Activated naive CD8-positive, alpha-beta T cell treated with anti-CD3 and anti-CD28 coated beads for 36 hours (primary cell): ENCODE measurements around the gene NUDT21. TPM values are rescaled to one million over a fixed set of nuclear protein-coding genes. Genes with fewer than 3 reads are reported as not detected.
A peak's percentile ranks its signal among the peaks of the same experiment; 100 is the strongest.

Experiments used
- DNase-seq: peaks from one replicate; pipeline ENCODE4 v3.0.0; 2021
- H3K27ac Mint-ChIP-seq: one replicate; pipeline ENCODE4 v1.8.0; 2022; ENCODE audit warnings: mild to moderate bottlenecking, moderate library complexity, mixed read lengths
- H3K27me3 Mint-ChIP-seq: one replicate; pipeline ENCODE4 v1.8.0; 2022; ENCODE audit warnings: mild to moderate bottlenecking, mixed read lengths
- H3K36me3 Mint-ChIP-seq: one replicate; pipeline ENCODE4 v1.8.0; 2021; ENCODE audit warnings: mild to moderate bottlenecking, mixed read lengths
- H3K4me1 Mint-ChIP-seq: one replicate; pipeline ENCODE4 v1.8.0; 2021; ENCODE audit warnings: mixed read lengths
- H3K4me3 Mint-ChIP-seq: one replicate; pipeline ENCODE4 v1.8.0; 2022; ENCODE audit warnings: mild to moderate bottlenecking, moderate library complexity, mixed read lengths
- H3K9me3 Mint-ChIP-seq: one replicate; pipeline ENCODE4 v1.8.0; 2022; ENCODE audit warnings: mixed read lengths
- total RNA-seq, 2 experiments: library from RNA; stranded (reverse); gene quantifications; one replicate each; pipeline ENCODE4 v1.2.3, GENCODE V29; 2021

Gene NUDT21
- total RNA-seq, 2 experiments from 2014 or later: 319 to 323 TPM

DNA sequence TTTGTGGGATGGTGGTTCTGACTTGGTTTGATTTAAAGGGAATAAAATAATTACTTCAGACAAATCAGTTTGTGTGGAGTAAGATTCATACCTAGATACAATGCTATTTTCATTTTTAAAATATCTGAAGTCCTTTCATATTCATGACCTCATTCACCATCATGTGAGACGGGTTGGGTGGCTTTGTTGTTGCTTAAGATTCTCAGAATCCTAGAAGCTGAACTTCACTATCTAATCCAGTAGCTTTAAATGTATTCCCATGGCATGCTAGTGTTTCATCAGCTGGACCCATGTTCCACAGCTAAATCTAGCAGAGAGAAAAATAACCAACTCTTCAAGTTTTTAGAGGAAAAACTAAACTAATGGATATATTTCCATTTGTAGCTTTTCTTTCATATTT lies 23.0 kb downstream of the NUDT21 start:
- no peak overlapping the region for H3K27ac Mint-ChIP-seq
- no peaks in the 10 kb centered on the region for H3K9me3 Mint-ChIP-seq
- no peak for DNase-seq
- peaks cover 27% of the 10 kb centered on the region for H3K4me1 Mint-ChIP-seq
- H3K27me3 Mint-ChIP-seq: no peaks in the 10 kb centered on the region
- peaks cover 19% of the 10 kb centered on the region for H3K36me3 Mint-ChIP-seq
- no peak overlapping the region for H3K4me3 Mint-ChIP-seq

DNA sequence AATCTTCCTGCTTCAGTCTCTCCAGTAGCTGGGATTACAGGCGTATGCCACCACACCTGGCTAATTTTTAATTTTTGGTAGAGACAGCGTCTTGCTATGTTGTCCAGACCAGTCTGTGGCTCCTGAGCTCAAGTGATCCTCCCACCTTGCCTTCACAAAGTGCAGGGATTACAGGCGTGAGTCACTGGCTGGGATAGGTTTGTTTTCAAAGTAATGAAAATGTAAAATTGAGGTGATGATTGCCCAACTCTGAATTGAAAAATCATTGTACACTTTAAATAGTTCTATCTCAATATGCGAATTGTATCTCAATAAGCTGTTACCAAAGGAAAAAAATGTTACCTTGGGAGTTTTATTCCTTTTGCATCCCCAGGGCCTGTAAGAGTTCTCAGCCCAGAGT lies 24.5 kb downstream of the NUDT21 start:
- H3K9me3 Mint-ChIP-seq: no peaks in the 10 kb centered on the region
- H3K27ac Mint-ChIP-seq: no peak overlapping the region
- DNase-seq: no peak
- H3K4me1 Mint-ChIP-seq: peaks cover 41% of the 10 kb centered on the region
- no peaks in the 10 kb centered on the region for H3K27me3 Mint-ChIP-seq
- H3K36me3 Mint-ChIP-seq: peaks cover 12% of the 10 kb centered on the region
- H3K4me3 Mint-ChIP-seq: peak overlapping the region; percentile 65

DNA sequence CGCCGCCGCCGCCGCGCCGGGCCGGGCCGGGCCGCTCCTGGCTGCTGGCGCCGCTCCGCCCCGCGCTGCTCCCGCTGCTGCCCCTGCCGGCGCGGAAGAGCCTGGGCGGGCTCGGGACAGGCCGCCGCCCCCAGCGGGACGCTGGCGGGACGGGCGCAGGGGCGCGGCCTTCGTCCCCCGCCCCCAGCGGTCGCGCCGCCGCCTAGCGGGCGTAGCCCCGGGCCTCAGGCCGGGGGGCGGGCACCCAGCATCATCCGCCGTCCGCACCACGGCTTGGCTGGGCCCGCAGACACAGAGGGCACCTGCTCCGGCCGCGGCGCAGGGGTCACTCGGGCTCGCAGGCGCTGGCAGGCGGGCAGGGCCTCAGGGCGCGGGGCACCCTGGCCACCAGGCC lies 25.7 kb downstream of the NUDT21 start, which contains the start of gene AMFR:
Gene AMFR (minus strand): TSS at position 107 of the 394 bp plus-strand sequence. CDS start 218 bp downstream, outside the sequence.
- peak within 1 kb of the TSS; percentile 89 for H3K4me3 Mint-ChIP-seq
- H3K9me3 Mint-ChIP-seq: no peaks in the 10 kb centered on the region
- peak; percentile 89 for DNase-seq
- no peaks in the 10 kb centered on the region for H3K27me3 Mint-ChIP-seq
- peak within 1 kb of the TSS; percentile 79 for H3K27ac Mint-ChIP-seq
- H3K36me3 Mint-ChIP-seq: peaks cover 9% of the 10 kb centered on the region
- H3K4me1 Mint-ChIP-seq: peaks cover 44% of the 10 kb centered on the region

DNA sequence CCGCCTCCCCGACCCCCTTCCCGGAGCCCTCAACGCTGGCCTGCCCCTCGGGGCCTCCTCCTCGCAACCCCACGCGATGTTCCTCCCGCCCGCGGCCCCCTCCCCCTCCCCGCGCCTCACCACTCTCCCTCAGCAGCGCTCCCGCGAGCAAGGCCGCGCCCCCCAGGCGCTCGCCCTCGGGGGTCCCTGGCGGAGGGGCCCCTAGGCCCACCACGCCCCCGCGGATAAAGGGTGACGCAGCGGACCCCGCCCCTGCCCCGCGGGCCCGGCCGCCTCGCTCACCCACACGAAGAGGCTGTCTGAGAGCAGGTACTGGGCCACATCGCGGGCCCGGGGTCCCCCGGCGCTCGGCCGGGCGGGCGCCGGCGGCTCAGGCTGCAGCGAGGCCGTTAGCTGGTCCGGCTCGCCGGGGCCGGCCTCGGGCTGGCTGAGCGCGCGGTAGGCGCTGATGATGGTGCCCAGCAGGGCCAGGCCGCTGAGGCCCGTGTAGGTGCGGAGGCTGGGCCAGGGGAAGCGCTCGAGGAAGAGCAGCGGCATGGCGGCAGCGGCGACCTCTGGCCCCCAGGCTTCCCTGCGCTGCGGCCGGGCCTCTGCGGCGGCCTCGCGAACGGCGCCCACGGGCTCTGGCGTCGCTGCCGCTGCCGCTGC lies 26.2 kb downstream of the NUDT21 start:
- H3K4me1 Mint-ChIP-seq: peaks cover 48% of the 10 kb centered on the region
- peak; percentile 57 for DNase-seq
- no peaks in the 10 kb centered on the region for H3K9me3 Mint-ChIP-seq
- peaks cover 6% of the 10 kb centered on the region for H3K36me3 Mint-ChIP-seq
- H3K4me3 Mint-ChIP-seq: peak overlapping the region; percentile 89
- no peak overlapping the region for H3K27ac Mint-ChIP-seq
- H3K27me3 Mint-ChIP-seq: no peaks in the 10 kb centered on the region

DNA sequence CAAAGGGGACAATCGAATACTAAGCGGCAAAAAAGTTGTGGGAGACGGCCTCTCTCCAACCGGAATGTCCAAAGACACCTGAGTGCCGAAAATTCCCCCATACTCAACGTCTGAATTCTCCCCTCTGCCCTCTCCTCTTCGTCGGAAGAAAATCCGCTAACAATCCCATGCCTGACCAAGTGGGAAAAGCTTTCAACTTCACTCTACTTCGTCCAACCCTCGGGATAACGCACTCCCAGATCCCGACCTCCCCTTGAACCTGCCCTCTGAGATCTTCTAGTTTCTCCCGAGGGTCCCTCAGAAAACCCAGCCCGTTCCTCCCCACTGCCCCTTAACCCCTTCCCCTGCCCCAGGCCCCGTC lies 26.7 kb downstream of the NUDT21 start:
- Mint-ChIP-seq H3K4me1 (peaks cover 48% of the 10 kb centered on the region), H3K36me3 (peaks cover 6% of the 10 kb centered on the region), H3K27me3 (no peaks in the 10 kb centered on the region), H3K9me3 (no peaks in the 10 kb centered on the region), H3K27ac (peak overlapping the region; percentile 79), H3K4me3 (peak overlapping the region; percentile 89)
- DNase-seq: no peak

DNA sequence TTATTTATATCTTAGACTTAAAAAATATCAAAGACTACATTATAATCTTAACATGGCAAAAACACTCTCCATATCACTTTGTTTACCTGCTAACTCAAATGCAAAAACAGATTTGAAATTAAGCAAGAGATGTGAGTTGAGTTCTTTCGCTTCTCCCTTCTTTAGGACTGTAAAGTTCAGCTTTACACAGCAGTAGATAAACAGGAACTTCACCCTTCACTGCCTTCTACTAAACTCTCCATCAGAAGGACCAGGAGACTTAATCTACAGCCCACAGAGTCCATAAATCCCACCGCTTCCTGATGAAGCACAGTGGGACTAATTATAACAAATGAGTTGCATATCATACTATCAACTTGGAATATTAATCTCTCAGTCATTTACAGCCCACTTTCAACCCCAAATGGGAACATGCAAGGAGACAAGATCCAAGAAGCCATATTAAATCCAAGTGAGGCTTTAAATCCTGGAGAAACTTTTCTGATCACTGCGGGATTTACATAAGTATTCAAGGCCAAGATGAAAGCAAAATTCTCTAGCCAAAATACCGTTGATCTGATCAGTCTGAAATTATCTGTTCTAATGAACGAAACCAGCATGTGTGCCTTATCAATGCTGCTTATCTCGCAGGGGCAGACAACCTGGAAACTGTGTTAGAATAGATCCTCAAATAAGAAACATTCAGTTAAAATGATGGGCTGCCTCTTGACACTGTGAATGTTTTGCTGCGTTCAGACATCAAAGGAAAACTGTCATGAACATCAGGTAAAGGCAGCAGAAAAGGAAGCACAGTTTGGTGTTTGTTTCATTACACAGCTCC lies 27.3 kb downstream of the NUDT21 start:
- Mint-ChIP-seq H3K4me1 (peaks cover 48% of the 10 kb centered on the region), H3K36me3 (peaks cover 6% of the 10 kb centered on the region), H3K27me3 (no peaks in the 10 kb centered on the region), H3K9me3 (no peaks in the 10 kb centered on the region), H3K27ac (peak overlapping the region; percentile 79), H3K4me3 (peak overlapping the region; percentile 89)
- no peak for DNase-seq

DNA sequence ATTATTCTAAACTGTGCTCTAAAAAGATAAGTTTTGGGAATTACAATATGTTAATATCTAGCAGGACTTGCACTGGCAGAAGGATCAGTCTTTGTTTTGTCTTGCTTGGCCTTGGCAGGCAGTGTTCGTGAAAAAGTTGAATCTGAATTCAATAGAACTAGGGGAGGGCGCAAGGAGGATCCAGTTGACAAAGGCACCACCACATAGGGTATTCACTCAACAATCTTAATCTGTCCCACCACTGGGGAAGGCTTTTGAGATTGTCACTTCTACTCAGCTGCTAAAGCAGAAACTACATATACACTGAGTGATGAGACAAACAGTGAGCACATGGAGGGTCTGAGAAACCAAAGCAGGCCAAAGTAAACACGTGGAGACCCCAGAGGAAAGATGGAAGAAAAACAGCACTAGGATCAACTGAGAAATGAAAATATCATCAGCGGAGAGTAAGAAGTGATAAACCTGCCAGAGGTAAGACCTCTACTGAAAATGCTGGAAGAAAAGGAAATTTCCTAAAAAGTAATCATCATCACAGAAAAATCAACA lies 28.2 kb downstream of the NUDT21 start:
- H3K4me3 Mint-ChIP-seq: peak overlapping the region; percentile 5
- no peak for DNase-seq
- H3K36me3 Mint-ChIP-seq: peaks cover 6% of the 10 kb centered on the region
- H3K27ac Mint-ChIP-seq: no peak overlapping the region
- no peaks in the 10 kb centered on the region for H3K9me3 Mint-ChIP-seq
- peaks cover 43% of the 10 kb centered on the region for H3K4me1 Mint-ChIP-seq
- no peaks in the 10 kb centered on the region for H3K27me3 Mint-ChIP-seq

DNA sequence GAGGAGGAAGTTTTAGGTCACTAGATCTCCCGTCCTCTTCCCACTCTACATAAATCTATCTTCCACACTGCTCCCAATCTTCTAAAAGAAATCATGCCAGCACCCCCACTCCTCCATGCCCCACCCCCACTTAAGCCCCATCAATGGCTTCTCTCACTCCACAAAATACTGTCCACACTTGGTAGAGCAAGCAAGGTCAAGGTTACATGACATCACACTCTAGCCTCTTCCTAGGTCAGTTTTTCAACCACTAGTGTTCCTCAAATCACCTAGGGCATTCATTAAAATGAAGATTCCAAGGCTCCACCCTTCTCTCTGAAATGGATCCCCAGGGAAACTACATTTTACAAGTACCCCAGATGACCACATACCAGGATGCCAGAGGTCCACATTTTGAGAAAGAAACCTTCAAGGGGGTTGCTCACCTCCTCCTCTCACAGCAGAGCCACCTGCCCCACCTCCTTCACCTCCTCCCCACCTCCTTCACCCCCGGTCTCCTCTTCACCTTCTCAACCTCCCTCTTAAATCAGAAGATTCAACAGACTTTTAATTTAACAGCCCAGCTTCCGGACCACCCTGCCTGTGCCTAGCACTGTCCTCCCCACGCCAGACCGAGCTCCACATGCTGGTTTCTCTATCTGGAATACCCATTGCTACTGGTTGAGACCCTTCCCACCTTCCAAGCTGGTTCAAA lies 29.0 kb downstream of the NUDT21 start:
- Mint-ChIP-seq H3K4me3 (no peak overlapping the region), H3K9me3 (no peaks in the 10 kb centered on the region), H3K4me1 (peaks cover 40% of the 10 kb centered on the region), H3K27me3 (no peaks in the 10 kb centered on the region), H3K36me3 (peaks cover 6% of the 10 kb centered on the region), H3K27ac (no peak overlapping the region)
- no peak for DNase-seq

DNA sequence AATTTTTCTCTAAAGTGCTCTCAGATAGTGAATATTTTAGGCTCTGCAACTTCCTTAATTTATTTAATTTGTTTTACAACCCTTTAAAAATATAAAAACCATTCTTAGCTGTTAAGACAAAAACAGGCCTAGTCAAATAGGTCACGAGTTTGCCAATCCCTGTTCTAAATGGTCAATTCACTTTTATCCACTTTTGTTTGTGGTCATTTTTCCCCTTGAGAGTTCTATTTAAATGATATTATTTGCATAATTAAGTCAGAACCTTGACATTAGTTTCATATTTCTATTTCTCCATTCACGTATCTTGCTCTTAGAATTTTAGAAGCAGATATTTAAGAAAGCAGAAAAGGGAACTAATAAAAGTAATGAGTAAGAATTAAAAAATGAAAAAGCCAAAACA lies 29.8 kb downstream of the NUDT21 start:
- no peak overlapping the region for H3K27ac Mint-ChIP-seq
- H3K27me3 Mint-ChIP-seq: no peaks in the 10 kb centered on the region
- H3K4me1 Mint-ChIP-seq: peaks cover 38% of the 10 kb centered on the region
- no peak for DNase-seq
- peaks cover 6% of the 10 kb centered on the region for H3K36me3 Mint-ChIP-seq
- no peaks in the 10 kb centered on the region for H3K9me3 Mint-ChIP-seq
- no peak overlapping the region for H3K4me3 Mint-ChIP-seq

DNA sequence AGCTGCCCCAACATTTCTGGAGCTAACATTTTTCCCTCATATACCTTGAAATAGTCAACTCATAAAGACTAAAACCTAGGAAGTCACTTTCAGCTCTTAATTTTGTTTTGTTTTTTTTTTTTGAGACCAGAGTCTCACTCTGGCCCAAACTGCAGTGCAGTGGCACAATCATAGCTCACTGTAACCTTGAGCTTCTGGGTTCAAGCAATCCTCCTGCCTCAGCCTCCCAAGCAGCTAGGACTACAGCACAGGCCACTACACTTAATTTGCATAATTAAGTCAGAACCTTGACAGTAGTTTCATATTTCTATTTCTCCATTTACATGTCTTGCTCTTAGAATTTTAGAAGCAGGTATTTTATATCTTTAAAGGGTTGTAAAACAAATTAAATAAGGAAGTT lies 30.5 kb downstream of the NUDT21 start:
- Mint-ChIP-seq H3K4me1 (peaks cover 37% of the 10 kb centered on the region), H3K27me3 (no peaks in the 10 kb centered on the region), H3K4me3 (no peak overlapping the region), H3K36me3 (peaks cover 6% of the 10 kb centered on the region), H3K9me3 (no peaks in the 10 kb centered on the region), H3K27ac (no peak overlapping the region)
- DNase-seq: no peak

DNA sequence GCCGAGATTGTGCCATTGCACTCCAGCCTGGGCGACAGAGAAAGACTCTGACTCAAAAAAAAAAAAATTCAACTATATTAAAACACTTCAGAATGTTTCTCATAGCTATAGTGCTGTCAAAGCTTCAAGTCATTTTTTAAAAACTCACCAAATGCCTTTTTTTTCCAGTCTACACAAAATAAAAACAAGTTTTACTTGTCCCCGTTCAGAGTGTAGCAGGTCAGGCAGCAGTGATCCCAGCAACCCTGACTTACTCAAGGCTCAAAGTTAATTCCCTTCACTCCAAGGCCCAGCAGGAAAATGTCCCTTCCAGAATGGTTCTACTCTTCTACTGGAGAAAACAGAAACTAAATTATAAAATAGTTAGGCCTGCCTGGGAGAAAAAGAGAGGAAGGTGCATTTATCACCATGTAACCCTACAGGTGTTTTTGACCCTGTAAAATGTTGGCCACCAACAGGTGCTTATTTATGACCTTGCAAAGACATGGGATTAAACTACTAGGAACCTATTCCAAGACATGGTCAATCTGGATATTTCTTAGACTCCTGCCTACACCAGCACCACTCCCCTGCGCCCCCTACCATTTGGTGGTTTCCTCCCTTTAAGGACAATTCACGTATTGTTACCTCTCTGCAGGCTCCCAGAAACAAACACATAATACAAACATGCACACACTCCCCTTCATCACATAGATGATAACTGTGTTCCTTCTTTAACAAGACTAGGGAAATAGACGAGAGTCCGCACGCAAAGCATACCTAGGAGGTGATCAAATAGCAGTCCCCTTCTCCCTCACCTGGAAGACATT lies 31.2 kb downstream of the NUDT21 start:
- DNase-seq: no peak
- Mint-ChIP-seq H3K36me3 (peaks cover 6% of the 10 kb centered on the region), H3K9me3 (no peaks in the 10 kb centered on the region), H3K4me3 (no peak overlapping the region), H3K4me1 (peaks cover 43% of the 10 kb centered on the region), H3K27ac (no peak overlapping the region), H3K27me3 (no peaks in the 10 kb centered on the region)

DNA sequence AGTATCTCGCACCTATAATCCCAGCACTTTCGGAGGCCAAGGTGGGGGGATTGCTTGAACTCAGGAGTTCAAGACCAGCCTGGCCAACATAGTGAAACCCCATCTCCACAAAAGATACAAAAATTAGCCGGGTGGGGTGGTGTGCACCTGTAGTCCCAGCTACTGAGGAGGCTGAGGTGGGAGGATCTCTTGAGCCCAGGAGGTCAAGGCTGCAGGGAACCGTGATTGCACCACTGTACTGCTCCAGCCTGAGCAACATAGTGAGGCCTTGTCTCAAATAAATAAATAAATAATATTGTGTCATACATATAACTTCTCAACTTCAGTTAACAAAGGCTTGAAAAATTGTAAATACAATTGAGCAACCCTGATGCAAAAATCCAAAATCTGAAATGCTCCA lies 34.0 kb downstream of the NUDT21 start:
- Mint-ChIP-seq H3K9me3 (no peaks in the 10 kb centered on the region), H3K36me3 (peaks cover 5% of the 10 kb centered on the region), H3K27ac (no peak overlapping the region), H3K27me3 (no peaks in the 10 kb centered on the region), H3K4me3 (no peak overlapping the region), H3K4me1 (peaks cover 28% of the 10 kb centered on the region)
- DNase-seq: no peak

DNA sequence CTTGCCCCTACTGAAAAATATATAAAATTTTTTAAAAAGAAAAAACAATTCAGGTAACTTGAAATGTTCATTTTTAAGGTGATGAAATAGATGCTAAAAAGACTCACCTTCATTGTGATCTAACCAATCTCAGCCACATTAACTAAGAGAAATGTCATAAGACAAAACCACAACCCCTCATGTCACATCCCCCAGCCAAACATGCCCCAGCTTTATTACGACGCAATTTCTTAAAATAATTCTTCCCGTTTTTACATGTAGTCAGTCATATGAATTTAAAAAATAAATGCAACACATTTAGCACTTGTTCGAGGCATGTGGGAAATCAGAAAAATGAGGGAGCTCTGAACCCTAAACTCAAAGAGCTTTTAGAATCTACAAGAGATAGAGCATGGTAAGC lies 35.3 kb downstream of the NUDT21 start:
- H3K9me3 Mint-ChIP-seq: no peaks in the 10 kb centered on the region
- H3K27ac Mint-ChIP-seq: no peak overlapping the region
- DNase-seq: no peak
- H3K36me3 Mint-ChIP-seq: peaks cover 8% of the 10 kb centered on the region
- no peak overlapping the region for H3K4me3 Mint-ChIP-seq
- peaks cover 21% of the 10 kb centered on the region for H3K4me1 Mint-ChIP-seq
- no peaks in the 10 kb centered on the region for H3K27me3 Mint-ChIP-seq

DNA sequence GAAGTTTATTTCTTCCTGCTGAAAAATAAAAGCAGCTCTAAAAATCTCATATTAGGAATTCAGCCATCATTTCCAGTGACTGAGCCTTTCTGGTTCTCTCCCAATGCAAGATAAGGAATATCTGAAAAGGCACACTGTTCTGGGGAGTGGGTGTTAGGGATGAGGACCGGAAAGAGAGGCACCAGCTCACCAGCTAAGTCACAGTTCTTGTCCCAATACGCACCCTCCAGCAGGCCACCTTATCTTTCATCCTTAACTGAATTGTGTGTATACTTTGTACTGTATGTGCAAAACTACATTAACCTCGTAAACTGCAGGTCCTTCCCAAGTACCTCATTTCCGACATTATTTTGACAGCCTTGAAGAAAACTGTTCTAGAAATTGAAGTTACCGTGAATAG lies 36.8 kb downstream of the NUDT21 start:
- Mint-ChIP-seq H3K36me3 (peaks cover 8% of the 10 kb centered on the region), H3K27ac (peak overlapping the region; percentile 19), H3K4me3 (no peak overlapping the region), H3K27me3 (no peaks in the 10 kb centered on the region), H3K4me1 (peaks cover 16% of the 10 kb centered on the region), H3K9me3 (no peaks in the 10 kb centered on the region)
- DNase-seq: no peak
